ENCODE results near the gene NINL.
"Not testable (repeated sequence)": the region's sequence is repeated elsewhere in the genome, so short reads cannot be mapped to it uniquely, and the experiment has no call there.

DNA sequence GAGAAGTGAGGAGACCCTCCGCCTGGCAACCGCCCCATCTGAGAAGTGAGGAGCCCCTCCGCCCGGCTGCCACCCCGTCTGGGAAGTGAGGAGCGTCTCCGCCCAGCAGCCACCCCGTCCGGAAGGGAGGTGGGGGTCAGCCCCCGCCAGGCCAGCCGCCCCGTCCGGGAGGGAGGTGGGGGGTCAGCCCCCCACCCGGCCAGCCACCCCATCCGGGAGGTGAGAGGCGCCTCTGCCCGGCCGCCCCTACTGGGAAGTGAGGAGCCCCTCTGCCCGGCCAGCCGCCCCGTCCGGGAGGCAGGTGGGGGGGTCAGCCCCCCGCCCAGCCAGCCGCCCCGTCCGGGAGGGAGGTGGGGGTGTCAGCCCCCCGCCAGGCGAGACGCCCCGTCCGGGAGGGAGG, 23.6 kb downstream of the NINL start:
- TF ChIP-seq, protein P1, sequence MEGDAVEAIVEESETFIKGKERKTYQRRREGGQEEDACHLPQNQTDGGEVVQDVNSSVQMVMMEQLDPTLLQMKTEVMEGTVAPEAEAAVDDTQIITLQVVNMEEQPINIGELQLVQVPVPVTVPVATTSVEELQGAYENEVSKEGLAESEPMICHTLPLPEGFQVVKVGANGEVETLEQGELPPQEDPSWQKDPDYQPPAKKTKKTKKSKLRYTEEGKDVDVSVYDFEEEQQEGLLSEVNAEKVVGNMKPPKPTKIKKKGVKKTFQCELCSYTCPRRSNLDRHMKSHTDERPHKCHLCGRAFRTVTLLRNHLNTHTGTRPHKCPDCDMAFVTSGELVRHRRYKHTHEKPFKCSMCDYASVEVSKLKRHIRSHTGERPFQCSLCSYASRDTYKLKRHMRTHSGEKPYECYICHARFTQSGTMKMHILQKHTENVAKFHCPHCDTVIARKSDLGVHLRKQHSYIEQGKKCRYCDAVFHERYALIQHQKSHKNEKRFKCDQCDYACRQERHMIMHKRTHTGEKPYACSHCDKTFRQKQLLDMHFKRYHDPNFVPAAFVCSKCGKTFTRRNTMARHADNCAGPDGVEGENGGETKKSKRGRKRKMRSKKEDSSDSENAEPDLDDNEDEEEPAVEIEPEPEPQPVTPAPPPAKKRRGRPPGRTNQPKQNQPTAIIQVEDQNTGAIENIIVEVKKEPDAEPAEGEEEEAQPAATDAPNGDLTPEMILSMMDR (IDR thresholded peaks at IDR 0.05; ENCODE audit: insufficient read depth, low read length) = not testable (repeated sequence)
- not testable (repeated sequence) for TF ChIP-seq POLR2AphosphoS5 (IDR thresholded peaks at IDR 0.05; ENCODE audit: low read depth)
- TF ChIP-seq, protein P2, sequence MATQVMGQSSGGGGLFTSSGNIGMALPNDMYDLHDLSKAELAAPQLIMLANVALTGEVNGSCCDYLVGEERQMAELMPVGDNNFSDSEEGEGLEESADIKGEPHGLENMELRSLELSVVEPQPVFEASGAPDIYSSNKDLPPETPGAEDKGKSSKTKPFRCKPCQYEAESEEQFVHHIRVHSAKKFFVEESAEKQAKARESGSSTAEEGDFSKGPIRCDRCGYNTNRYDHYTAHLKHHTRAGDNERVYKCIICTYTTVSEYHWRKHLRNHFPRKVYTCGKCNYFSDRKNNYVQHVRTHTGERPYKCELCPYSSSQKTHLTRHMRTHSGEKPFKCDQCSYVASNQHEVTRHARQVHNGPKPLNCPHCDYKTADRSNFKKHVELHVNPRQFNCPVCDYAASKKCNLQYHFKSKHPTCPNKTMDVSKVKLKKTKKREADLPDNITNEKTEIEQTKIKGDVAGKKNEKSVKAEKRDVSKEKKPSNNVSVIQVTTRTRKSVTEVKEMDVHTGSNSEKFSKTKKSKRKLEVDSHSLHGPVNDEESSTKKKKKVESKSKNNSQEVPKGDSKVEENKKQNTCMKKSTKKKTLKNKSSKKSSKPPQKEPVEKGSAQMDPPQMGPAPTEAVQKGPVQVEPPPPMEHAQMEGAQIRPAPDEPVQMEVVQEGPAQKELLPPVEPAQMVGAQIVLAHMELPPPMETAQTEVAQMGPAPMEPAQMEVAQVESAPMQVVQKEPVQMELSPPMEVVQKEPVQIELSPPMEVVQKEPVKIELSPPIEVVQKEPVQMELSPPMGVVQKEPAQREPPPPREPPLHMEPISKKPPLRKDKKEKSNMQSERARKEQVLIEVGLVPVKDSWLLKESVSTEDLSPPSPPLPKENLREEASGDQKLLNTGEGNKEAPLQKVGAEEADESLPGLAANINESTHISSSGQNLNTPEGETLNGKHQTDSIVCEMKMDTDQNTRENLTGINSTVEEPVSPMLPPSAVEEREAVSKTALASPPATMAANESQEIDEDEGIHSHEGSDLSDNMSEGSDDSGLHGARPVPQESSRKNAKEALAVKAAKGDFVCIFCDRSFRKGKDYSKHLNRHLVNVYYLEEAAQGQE (IDR thresholded peaks at IDR 0.05; ENCODE audit: insufficient replicate concordance, low read depth) = not testable (repeated sequence)

Data from HL-60 (cell line).